GM19452 (cell line): Measurements from ENCODE around the gene TESPA1.
"Not testable (repeated sequence)": the region's sequence is repeated elsewhere in the genome, so short reads cannot be mapped to it uniquely, and the experiment has no call there.

Experiments
- ATAC-seq: cut with Tn5 transposase; IDR thresholded peaks from one replicate; pipeline ENCODE4 v1.9.1; 2021; ENCODE audit not compliant: unreplicated experiment

The TESPA1 gene

GRCh38 chr12:54986773-54987172 lies 2.2 kb upstream of the TESPA1 start:
- ATAC-seq: not testable (repeated sequence)

- no peak for ATAC-seq
Observed at GRCh38 chr12:54983536-54984101, 943 bp downstream of the TESPA1 start.

GRCh38 chr12:54981796-54982195 lies 2.8 kb downstream of the TESPA1 start:
- no peak for ATAC-seq

DNA sequence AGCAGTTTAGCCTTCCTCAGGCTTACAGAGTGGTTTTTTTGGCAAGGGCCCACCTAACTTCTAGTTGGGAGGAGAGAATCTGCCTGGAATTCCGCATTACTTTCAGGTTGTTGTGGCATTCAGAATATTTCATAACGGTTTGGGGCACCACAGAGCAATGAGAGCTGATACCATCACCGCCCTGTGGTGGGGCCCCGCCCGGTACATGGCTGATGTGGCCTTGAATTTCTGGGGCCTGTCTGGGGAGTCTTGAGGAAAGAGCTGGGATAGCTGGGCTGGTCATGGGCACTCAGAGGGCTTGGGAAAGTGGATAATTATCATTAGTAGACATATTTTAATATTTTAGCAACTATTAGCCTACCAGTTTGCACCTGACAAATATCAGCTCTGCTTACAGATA lies 4.2 kb downstream of the TESPA1 start:
- ATAC-seq: no peak

GRCh38 chr12:54977857-54978256 lies 6.7 kb downstream of the TESPA1 start:
- ATAC-seq: no peak

DNA sequence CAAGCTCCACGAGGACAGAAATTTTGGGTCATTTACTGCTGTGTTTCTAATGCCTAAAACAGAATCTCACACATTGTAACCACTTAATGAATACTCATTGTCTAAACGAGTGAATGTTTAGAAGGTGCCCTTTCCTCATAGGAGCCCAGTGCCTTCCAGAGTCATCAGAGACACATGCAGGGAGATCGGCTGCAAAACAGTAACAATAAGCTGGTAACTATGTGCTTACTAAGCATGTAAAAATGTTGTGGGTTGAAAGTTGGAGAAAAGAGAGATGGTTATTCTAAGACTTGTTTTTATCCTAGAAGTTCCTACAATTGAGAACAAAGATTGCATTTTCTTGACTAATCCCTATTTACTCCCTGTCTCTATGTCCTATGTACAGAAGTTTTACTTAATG lies 7.4 kb downstream of the TESPA1 start:
- no peak for ATAC-seq

DNA sequence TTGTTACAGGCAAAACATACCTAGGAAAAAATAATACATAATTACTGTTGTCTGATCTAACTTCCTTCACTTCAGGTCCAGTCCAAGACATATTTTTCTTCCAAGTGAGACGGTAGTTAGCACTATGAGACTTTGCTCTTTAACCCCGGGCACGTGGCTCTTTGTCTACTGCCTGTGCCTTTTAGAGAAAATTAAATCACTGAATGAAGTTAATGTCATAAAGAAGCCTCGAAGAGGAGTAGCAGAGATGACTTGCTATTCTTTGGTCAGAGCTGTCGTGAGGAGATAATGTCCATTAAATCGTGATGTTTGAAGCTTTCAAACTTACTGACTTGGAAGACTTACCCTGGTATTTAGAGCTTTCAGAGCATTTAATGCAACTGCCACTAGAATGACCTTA lies 8.7 kb downstream of the TESPA1 start:
- no peak for ATAC-seq

GRCh38 chr12:54975272-54975671 lies 9.3 kb downstream of the TESPA1 start:
- ATAC-seq: no peak

- no peak for ATAC-seq
Observed at GRCh38 chr12:54974279-54974678, 10.3 kb downstream of the TESPA1 start.

DNA sequence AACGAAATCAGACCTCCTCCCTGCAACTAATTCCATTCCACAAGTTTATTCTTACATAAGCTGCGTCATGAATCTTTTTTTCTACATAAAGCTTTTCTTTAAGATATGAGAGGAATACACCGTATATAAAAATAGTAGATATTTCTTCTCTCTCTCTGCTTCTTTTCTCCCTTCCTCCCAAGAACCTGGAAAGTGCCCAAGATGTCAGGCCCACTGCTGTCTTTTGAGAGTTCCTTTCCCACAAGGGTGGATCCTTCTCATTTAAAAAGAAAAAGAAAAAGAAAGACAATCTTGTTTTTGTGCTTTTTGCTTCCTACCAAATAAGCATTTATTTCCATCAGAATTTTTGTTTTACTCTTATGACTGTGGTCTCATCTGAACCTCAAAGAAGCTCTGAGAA lies 11.0 kb downstream of the TESPA1 start:
- no peak for ATAC-seq

- no peak for ATAC-seq
Observed at GRCh38 chr12:54970741-54971140, 13.8 kb downstream of the TESPA1 start.

GRCh38 chr12:54968181-54968730 lies 16.3 kb downstream of the TESPA1 start:
- ATAC-seq: no peak

DNA sequence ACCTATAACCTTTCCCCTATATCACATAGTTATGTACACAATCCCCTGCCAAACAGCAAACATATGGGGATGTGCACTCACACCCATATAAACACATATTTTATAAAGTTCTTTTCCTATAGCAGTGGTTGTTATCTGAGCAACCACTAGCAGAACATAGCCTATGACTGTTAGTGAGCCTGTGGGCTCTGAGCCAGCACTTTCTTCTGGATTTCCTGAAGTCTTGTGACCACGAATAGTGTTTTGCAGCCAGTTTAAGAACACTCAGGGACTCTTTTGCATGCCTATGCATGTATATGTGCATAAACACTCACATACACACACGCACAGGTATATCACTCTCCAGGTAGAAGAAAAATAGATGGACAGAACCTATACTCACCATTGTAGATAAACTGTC lies 17.1 kb downstream of the TESPA1 start:
- no peak for ATAC-seq

DNA sequence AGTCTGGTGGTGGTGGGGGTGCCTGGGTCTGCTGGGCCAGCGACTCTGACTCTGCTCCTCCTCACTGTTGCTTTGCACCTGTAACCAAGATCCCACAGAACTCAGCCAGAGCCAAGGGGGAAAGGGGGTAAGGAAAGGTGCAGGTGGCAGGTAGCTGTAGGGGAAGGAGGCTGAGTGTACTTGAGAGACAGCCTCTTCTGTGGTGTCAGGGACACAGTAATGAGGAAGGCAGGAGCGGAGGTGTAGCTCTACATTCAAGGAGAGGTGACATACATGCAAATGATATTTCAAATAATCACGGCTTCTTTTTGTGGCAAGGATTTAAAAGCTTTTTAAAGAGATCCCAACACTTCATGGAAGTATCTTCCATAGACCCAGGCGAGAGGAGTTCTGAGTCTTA lies 23.4 kb downstream of the TESPA1 start:
- ATAC-seq: no peak

GRCh38 chr12:54959291-54960018 lies 25.1 kb downstream of the TESPA1 start:
- ATAC-seq: peak; percentile 52

GRCh38 chr12:54958048-54958658 lies 26.4 kb downstream of the TESPA1 start:
- no peak for ATAC-seq

- no peak for ATAC-seq
Observed at GRCh38 chr12:54956818-54957641, 27.5 kb downstream of the TESPA1 start.

GRCh38 chr12:54956322-54956721 lies 28.2 kb downstream of the TESPA1 start:
- no peak for ATAC-seq

DNA sequence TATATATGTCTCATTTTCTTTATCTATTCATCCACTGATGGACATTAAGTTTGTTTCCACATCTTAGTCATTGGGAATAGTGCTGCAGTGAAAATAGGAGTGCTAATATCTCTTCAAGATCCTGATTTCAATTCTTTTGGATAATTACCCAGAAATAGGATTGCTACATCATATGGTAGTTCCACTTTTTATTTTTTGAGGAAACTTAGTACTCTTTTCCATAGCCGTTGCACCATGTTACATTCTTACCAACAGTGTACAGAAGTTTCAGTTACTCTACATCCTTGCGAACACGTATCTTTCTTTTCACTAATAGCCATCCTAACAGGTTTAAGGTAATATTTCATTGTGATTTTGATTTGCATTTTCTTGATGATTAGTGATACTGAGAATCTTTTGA lies 29.8 kb downstream of the TESPA1 start:
- ATAC-seq: no peak

- no peak for ATAC-seq
Observed at GRCh38 chr12:54954228-54954627, 30.3 kb downstream of the TESPA1 start.

GRCh38 chr12:54950071-54950727 lies 34.4 kb downstream of the TESPA1 start:
- ATAC-seq: no peak
